ENCODE data around the gene ISOC1.

Gene ISOC1

GRCh38 chr5:129094924-129095899, 663 bp downstream of the ISOC1 start:
- DNase-seq (ENCODE audit: low read depth in 1 of 2, low spot score in 1 of 2): peak in 1 of 2 donors; percentile 24

GRCh38 chr5:129096382-129096991, 1.9 kb downstream of the ISOC1 start:
- DNase-seq (ENCODE audit: low read depth in 1 of 2, low spot score in 1 of 2): no peak

GRCh38 chr5:129097498-129098296, 3.1 kb downstream of the ISOC1 start:
- no peak for DNase-seq (ENCODE audit: low read depth in 1 of 2, low spot score in 1 of 2)

- DNase-seq (ENCODE audit: low read depth in 1 of 2, low spot score in 1 of 2): no peak
Measured at GRCh38 chr5:129098488-129099183, 4.1 kb downstream of the ISOC1 start.

GRCh38 chr5:129099184-129099569, 4.6 kb downstream of the ISOC1 start:
- no peak for DNase-seq (ENCODE audit: low read depth in 1 of 2, low spot score in 1 of 2)

GRCh38 chr5:129101794-129102193, 7.2 kb downstream of the ISOC1 start:
- no peak for DNase-seq (ENCODE audit: low read depth in 1 of 2, low spot score in 1 of 2)

GRCh38 chr5:129103397-129103796, 8.8 kb downstream of the ISOC1 start:
- no peak for DNase-seq (ENCODE audit: low read depth in 1 of 2, low spot score in 1 of 2)

GRCh38 chr5:129104915-129105455, 10.4 kb downstream of the ISOC1 start:
- DNase-seq (ENCODE audit: low read depth in 1 of 2, low spot score in 1 of 2): no peak

- no peak for DNase-seq (ENCODE audit: low read depth in 1 of 2, low spot score in 1 of 2)
Measured at GRCh38 chr5:129107637-129108036, 13.1 kb downstream of the ISOC1 start.

- DNase-seq (ENCODE audit: low read depth in 1 of 2, low spot score in 1 of 2): no peak
Measured at GRCh38 chr5:129110742-129111141, 16.2 kb downstream of the ISOC1 start.

GRCh38 chr5:129111351-129111750, 16.8 kb downstream of the ISOC1 start:
- no peak for DNase-seq (ENCODE audit: low read depth in 1 of 2, low spot score in 1 of 2)

GRCh38 chr5:129112295-129112694, 17.7 kb downstream of the ISOC1 start:
- no peak for DNase-seq (ENCODE audit: low read depth in 1 of 2, low spot score in 1 of 2)

GRCh38 chr5:129113867-129114266, 19.3 kb downstream of the ISOC1 start:
- DNase-seq (ENCODE audit: low read depth in 1 of 2, low spot score in 1 of 2): no peak

- no peak for DNase-seq (ENCODE audit: low read depth in 1 of 2, low spot score in 1 of 2)
Measured at GRCh38 chr5:129114539-129115193, 20.1 kb downstream of the ISOC1 start.

GRCh38 chr5:129115680-129116079, 21.1 kb downstream of the ISOC1 start:
- DNase-seq (ENCODE audit: low read depth in 1 of 2, low spot score in 1 of 2): no peak

- DNase-seq (ENCODE audit: low read depth in 1 of 2, low spot score in 1 of 2): no peak
Measured at GRCh38 chr5:129116797-129117196, 22.2 kb downstream of the ISOC1 start.

- DNase-seq (ENCODE audit: low read depth in 1 of 2, low spot score in 1 of 2): no peak
Measured at GRCh38 chr5:129118405-129118804, 23.9 kb downstream of the ISOC1 start.

- DNase-seq (ENCODE audit: low read depth in 1 of 2, low spot score in 1 of 2): no peak
Measured at GRCh38 chr5:129118826-129119225, 24.3 kb downstream of the ISOC1 start.

- no peak for DNase-seq (ENCODE audit: low read depth in 1 of 2, low spot score in 1 of 2)
Measured at GRCh38 chr5:129120158-129120581, 25.6 kb downstream of the ISOC1 start.

- no peak for DNase-seq (ENCODE audit: low read depth in 1 of 2, low spot score in 1 of 2)
Measured at GRCh38 chr5:129122560-129122959, 28.0 kb downstream of the ISOC1 start.

All from activated T-helper 1 cell treated with anti-CD3 and anti-CD28 coated beads, Interleukin-2, amount 50 U/mL, for 16 hours (primary cell).